ENCODE data around the gene ADGRL2.
"Not testable (repeated sequence)": the region's sequence is repeated elsewhere in the genome, so short reads cannot be mapped to it uniquely, and the experiment has no call there.

ADGRL2 gene

GRCh38 chr1:81850031-81850430 lies 49.3 kb downstream of the ADGRL2 start:
- no peak for DNase-seq

- DNase-seq = no peak
Measured at GRCh38 chr1:81850495-81850894, 49.8 kb downstream of the ADGRL2 start.

GRCh38 chr1:81851217-81851616 lies 50.5 kb downstream of the ADGRL2 start:
- DNase-seq = no peak

- no peak for DNase-seq
Measured at GRCh38 chr1:81852961-81853360, 52.2 kb downstream of the ADGRL2 start.

- DNase-seq = no peak
Measured at GRCh38 chr1:81867235-81867634, 66.5 kb downstream of the ADGRL2 start.

GRCh38 chr1:81869307-81869706 lies 68.6 kb downstream of the ADGRL2 start:
- no peak for DNase-seq

- not testable (repeated sequence) for DNase-seq
Measured at GRCh38 chr1:81871091-81871490, 70.4 kb downstream of the ADGRL2 start.

GRCh38 chr1:81873946-81874345 lies 73.2 kb downstream of the ADGRL2 start:
- no peak for DNase-seq

GRCh38 chr1:81874461-81874860 lies 73.7 kb downstream of the ADGRL2 start:
- DNase-seq = no peak

- DNase-seq = no peak
Measured at GRCh38 chr1:81874940-81875339, 74.2 kb downstream of the ADGRL2 start.

GRCh38 chr1:81876901-81877733 lies 76.4 kb downstream of the ADGRL2 start:
- DNase-seq = no peak

GRCh38 chr1:81877940-81878339 lies 77.2 kb downstream of the ADGRL2 start:
- DNase-seq = no peak

GRCh38 chr1:81878538-81878937 lies 77.8 kb downstream of the ADGRL2 start:
- no peak for DNase-seq

- no peak for DNase-seq
Measured at GRCh38 chr1:81880781-81881180, 80.0 kb downstream of the ADGRL2 start.

- no peak for DNase-seq
Measured at GRCh38 chr1:81885291-81885690, 84.6 kb downstream of the ADGRL2 start.

GRCh38 chr1:81886292-81886691 lies 85.6 kb downstream of the ADGRL2 start:
- not testable (repeated sequence) for DNase-seq

- DNase-seq = no peak
Measured at GRCh38 chr1:81887421-81888144, 86.8 kb downstream of the ADGRL2 start.

GRCh38 chr1:81889166-81889565 lies 88.4 kb downstream of the ADGRL2 start:
- no peak for DNase-seq

- no peak for DNase-seq
Measured at GRCh38 chr1:81894867-81895266, 94.1 kb downstream of the ADGRL2 start.

- DNase-seq = no peak
Measured at GRCh38 chr1:81899214-81899821, 98.6 kb downstream of the ADGRL2 start.

- DNase-seq = no peak
Measured at GRCh38 chr1:81907575-81907974, 106.8 kb downstream of the ADGRL2 start.

GRCh38 chr1:81912383-81912782 lies 111.6 kb downstream of the ADGRL2 start:
- no peak for DNase-seq

- no peak for DNase-seq
Measured at GRCh38 chr1:81915937-81916336, 115.2 kb downstream of the ADGRL2 start.

- DNase-seq = peak; percentile 30
Measured at GRCh38 chr1:81920245-81920740, 119.6 kb downstream of the ADGRL2 start.

Data from femur (tissue), 1 donor.